A673 (cell line): ENCODE data around the gene GABRD. TPM values are rescaled to one million over a fixed set of nuclear protein-coding genes. Genes with fewer than 3 reads are reported as not detected.

ENCODE experiments used
- BruUV-seq: library from RNA; stranded (reverse); fragments of 400-500 nt; replicated peaks from 2 replicates; lab custom pipeline; 2021; lab: Mats Ljungman, UMichigan
- CTCF ChIA-PET: fragments of 300-600 bp; sonication (Branson Sonifier 250); formaldehyde crosslinking; loops from one replicate; lab custom pipeline; 2022; ENCODE audit warnings: antibody characterized with exemption; lab: Charles Lee
- POLR2A ChIA-PET: fragments of 300-600 bp; sonication (Branson Sonifier 250); formaldehyde crosslinking; loops from one replicate; lab custom pipeline; 2022; ENCODE audit warnings: antibody characterized with exemption; ENCODE audit not compliant: low non-redundant PET; lab: Charles Lee
- DNase-seq: peaks from one replicate; pipeline ENCODE4 v3.0.0-alpha.2; 2015; ENCODE audit warnings: low spot score
- H3K27ac ChIP-seq: fragments of 200-600 bp; sonication (generic); 2 replicates; pipeline ENCODE4 v1.5.1; 2016; ENCODE audit warnings: mixed run types, low read depth, mild to moderate bottlenecking, mixed read lengths, antibody characterized with exemption, low read length; ENCODE audit not compliant: poor library complexity, severe bottlenecking
- H3K27me3 ChIP-seq: fragments of 200-600 bp; sonication (generic); replicated peaks from 2 replicates; pipeline ENCODE4 v1.6.1; 2017; ENCODE audit warnings: mixed run types, low read depth, mild to moderate bottlenecking, mixed read lengths, antibody characterized with exemption, low read length; ENCODE audit not compliant: insufficient read depth, poor library complexity
- H3K36me3 ChIP-seq: fragments of 200-600 bp; sonication (generic); 2 replicates; pipeline ENCODE4 v1.6.1; 2016; ENCODE audit warnings: mixed run types, mild to moderate bottlenecking, mixed read lengths, antibody characterized with exemption, low read length; ENCODE audit not compliant: insufficient read depth, poor library complexity, severe bottlenecking
- H3K4me1 ChIP-seq: fragments of 200-600 bp; sonication (generic); 2 replicates; pipeline ENCODE4 v1.6.1; 2017; ENCODE audit warnings: mixed run types, mild to moderate bottlenecking, mixed read lengths, antibody characterized with exemption, low read length; ENCODE audit not compliant: insufficient read depth, poor library complexity, severe bottlenecking
- H3K4me3 ChIP-seq: fragments of 200-600 bp; sonication (generic); 2 replicates; pipeline ENCODE4 v1.5.1; 2016; ENCODE audit warnings: low read depth, mixed run types, mild to moderate bottlenecking, mixed read lengths, low read length; ENCODE audit not compliant: poor library complexity, severe bottlenecking
- H3K9me3 ChIP-seq: fragments of 200-600 bp; sonication (generic); 2 replicates; pipeline ENCODE4 v1.6.1; 2016; ENCODE audit warnings: mixed run types, low read depth, mild to moderate bottlenecking, mixed read lengths, antibody characterized with exemption, low read length; ENCODE audit not compliant: poor library complexity, severe bottlenecking
- EZH2 ChIP-seq: fragments of 200-600 bp; sonication (generic); IDR thresholded peaks from 2 replicates; pipeline ENCODE4 v1.6.1; 2017; ENCODE audit warnings: borderline replicate concordance, low read depth, mild to moderate bottlenecking, mixed read lengths, antibody characterized with exemption, low read length; ENCODE audit not compliant: poor library complexity, severe bottlenecking
- intact Hi-C: fragments of 100-400 bp; cut with micrococcal nuclease; formaldehyde crosslinking; loops from one replicate; pipeline ENCODE4 v1.10.0; 2022; ENCODE audit not compliant: unreplicated experiment
- total RNA-seq: library from RNA; stranded (reverse); gene quantifications from 2 replicates; pipeline ENCODE4 v1.2.3, GENCODE V29; 2021
- TF ChIP-seq, protein P1 (sequence below): fragments of 300-800, 200-600 bp; sonication (generic); conservative IDR thresholded peaks from 2 replicates; pipeline ENCODE4 v1.5.1; 2017; ENCODE audit warnings: low read depth, mild to moderate bottlenecking, antibody characterized with exemption, low read length, moderate library complexity, mixed read lengths

The GABRD gene
- total RNA-seq, 1 experiment from 2014 or later: not detected

DNA sequence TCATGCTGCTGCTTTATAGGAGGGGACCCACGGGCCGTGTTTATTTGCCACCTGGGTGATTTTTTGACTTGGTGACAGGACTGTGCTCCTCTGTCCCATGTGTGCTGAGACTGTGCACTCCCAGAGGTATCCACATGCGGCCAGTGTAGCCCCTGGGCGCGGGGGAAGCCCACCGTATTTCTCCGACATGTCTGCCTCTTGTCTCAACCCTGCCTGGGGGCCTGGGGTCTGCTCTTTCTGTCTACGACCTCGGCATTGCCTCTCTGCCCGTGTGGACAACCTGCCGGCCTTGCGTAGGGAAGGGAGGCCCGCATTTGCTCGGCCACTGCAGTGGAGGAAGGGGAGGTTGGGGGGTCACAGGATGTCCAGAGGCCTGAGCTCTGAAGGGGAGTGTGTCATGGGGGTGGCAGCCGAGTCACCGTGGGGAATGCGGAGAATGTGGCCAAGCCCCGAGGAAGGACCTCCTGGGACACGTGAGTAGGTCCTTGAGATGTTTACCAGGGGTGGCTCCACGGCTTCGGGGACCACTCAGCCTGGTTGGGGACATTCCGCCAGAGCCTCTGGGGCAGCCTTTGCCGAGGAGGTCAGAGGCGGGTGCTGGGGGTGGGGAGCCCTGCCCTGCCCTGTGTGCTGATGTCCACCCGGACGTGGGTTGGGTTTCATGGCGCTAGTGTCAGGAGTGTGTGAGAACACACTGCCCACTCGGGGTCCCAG, 42.1 kb downstream of the GABRD start:
- no peak overlapping the region for H3K4me3 ChIP-seq
- DNase-seq: no peak
- POLR2A ChIA-PET: no interaction called here
- peaks cover 11% of the 10 kb centered on the region for H3K27me3 ChIP-seq
- CTCF ChIA-PET: no interaction called here
- peaks cover 10% of the 10 kb centered on the region for H3K9me3 ChIP-seq
- H3K4me1 ChIP-seq: no peaks in the 10 kb centered on the region
- H3K27ac ChIP-seq: no peak overlapping the region
- H3K36me3 ChIP-seq: no peaks in the 10 kb centered on the region
- intact Hi-C loops: no loop called here
- TF ChIP-seq EZH2: no peak
- TF ChIP-seq, protein P1, sequence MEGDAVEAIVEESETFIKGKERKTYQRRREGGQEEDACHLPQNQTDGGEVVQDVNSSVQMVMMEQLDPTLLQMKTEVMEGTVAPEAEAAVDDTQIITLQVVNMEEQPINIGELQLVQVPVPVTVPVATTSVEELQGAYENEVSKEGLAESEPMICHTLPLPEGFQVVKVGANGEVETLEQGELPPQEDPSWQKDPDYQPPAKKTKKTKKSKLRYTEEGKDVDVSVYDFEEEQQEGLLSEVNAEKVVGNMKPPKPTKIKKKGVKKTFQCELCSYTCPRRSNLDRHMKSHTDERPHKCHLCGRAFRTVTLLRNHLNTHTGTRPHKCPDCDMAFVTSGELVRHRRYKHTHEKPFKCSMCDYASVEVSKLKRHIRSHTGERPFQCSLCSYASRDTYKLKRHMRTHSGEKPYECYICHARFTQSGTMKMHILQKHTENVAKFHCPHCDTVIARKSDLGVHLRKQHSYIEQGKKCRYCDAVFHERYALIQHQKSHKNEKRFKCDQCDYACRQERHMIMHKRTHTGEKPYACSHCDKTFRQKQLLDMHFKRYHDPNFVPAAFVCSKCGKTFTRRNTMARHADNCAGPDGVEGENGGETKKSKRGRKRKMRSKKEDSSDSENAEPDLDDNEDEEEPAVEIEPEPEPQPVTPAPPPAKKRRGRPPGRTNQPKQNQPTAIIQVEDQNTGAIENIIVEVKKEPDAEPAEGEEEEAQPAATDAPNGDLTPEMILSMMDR: no peak
- no TSS peak for BruUV-seq

DNA sequence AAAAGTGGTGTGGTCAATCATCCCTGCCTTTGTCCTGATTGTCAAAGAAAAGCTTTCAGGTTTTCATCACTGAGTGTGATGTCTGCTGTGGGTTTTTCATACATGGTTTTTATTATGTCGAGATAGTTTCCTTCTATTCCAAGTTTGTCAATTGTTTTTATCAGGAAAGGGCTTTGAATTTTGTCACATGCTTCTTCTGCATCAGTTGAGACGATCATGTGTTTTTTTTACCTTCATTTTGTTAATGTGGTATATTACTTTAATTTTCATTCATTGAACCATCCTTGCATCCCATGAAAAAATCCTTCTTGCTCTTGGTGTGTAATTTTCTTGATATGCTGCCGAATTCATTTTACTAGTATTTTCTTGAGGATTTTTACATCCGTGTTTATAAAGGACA, 46.6 kb downstream of the GABRD start:
- no TSS peak for BruUV-seq
- ChIA-PET POLR2A (no interaction called here), CTCF (interaction anchor here (0.7 kb wide), 2 partner anchors 122 to 129 kb away, joined by 4 to 10 read pairs; partner anchors contain the start of gene FAAP20)
- Histone ChIP-seq H3K9me3 (peaks cover 10% of the 10 kb centered on the region), H3K36me3 (no peaks in the 10 kb centered on the region), H3K4me3 (no peak overlapping the region), H3K27ac (no peak overlapping the region), H3K27me3 (peaks cover 20% of the 10 kb centered on the region), H3K4me1 (no peaks in the 10 kb centered on the region)
- TF ChIP-seq, protein P1: no peak
- no peak for TF ChIP-seq EZH2
- intact Hi-C loops: no loop called here
- no peak for DNase-seq

DNA sequence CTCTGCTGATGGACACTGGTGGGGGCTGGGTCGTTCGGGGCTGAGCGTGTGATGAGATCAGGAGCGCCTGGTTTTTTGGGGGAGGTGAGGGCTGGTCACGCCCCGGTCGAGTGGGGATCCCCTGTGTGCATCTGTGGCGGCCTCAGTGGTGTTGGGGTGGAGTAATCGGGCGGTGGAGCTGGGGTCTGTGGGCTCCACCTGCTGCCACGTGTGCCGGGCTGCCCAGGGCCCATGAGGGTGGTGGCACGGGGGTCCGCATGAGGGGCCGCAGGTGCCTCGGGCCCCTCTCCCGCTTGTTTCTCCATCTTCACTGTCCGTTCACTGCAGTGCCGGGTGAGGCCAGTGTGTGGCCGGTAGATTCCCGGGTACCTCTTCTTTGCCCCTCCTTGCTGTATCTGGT, 48.2 kb downstream of the GABRD start:
- no peaks in the 10 kb centered on the region for H3K4me1 ChIP-seq
- H3K36me3 ChIP-seq: no peaks in the 10 kb centered on the region
- no peak for DNase-seq
- H3K9me3 ChIP-seq: peaks cover 10% of the 10 kb centered on the region
- ChIA-PET CTCF (no interaction called here), POLR2A (no interaction called here)
- H3K27ac ChIP-seq: no peak overlapping the region
- no peak for TF ChIP-seq EZH2
- TF ChIP-seq, protein P1: no peak
- no TSS peak for BruUV-seq
- peaks cover 28% of the 10 kb centered on the region for H3K27me3 ChIP-seq
- H3K4me3 ChIP-seq: no peak overlapping the region
- intact Hi-C loops: no loop called here
